SHP77 treated with DMSO at 0.1 percent for 48 hours (cell line): ENCODE data around the gene GAA.
A peak's percentile ranks its signal among the peaks of the same experiment; 100 is the strongest.
"Not testable (repeated sequence)": the region's sequence is repeated elsewhere in the genome, so short reads cannot be mapped to it uniquely, and the experiment has no call there.

ENCODE experiments used
- DNase-seq: peaks from one replicate; lab custom pipeline; 2025; lab: John Stamatoyannopoulos, UW

Gene GAA

DNA sequence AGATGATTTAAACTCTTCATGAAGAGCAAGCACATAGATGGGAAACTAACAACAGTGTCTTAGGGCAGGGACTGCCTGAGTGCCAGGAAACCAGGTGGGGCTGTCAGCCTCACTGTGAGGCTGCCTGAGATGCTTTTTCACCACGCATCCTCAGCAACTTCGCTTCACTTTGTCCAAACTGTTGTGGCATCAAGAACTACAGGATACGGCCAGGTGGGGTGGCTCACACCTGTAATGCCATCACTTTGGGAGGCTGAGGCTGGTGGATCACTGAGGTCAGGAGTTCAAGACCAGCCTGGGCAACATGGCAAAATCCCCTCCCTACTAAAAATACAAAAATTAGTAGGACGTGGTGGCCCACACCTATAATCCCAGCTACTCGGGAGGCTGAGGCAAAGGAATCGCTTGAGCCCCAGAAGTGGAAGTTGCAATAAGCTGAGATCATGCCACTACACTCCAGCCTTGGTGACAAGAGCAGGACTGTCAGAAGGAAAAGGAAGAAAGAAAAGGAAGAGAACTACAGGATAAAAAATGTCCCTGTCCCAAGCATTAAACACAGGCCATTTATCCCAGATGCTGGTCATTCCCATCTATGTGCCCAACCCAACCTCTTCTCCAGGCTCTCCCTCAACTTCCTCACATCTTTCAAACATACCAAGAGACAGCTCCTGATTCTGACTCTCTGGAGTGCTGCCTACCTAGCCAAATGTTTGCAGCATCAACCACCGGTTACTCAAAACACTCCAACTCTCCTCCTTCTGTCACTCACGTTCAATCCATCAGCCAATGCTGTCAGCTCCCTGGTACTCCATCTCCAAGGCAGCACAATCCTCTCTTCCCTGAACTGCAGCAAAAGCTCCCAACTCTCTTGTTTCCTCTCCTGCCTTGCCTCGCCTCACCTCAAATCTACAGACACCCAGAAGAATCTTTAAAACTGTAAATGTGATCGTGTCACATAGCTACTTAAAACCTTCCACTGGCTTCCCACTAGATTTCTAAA lies 44.0 kb downstream of the GAA start:
- DNase-seq = no peak

DNA sequence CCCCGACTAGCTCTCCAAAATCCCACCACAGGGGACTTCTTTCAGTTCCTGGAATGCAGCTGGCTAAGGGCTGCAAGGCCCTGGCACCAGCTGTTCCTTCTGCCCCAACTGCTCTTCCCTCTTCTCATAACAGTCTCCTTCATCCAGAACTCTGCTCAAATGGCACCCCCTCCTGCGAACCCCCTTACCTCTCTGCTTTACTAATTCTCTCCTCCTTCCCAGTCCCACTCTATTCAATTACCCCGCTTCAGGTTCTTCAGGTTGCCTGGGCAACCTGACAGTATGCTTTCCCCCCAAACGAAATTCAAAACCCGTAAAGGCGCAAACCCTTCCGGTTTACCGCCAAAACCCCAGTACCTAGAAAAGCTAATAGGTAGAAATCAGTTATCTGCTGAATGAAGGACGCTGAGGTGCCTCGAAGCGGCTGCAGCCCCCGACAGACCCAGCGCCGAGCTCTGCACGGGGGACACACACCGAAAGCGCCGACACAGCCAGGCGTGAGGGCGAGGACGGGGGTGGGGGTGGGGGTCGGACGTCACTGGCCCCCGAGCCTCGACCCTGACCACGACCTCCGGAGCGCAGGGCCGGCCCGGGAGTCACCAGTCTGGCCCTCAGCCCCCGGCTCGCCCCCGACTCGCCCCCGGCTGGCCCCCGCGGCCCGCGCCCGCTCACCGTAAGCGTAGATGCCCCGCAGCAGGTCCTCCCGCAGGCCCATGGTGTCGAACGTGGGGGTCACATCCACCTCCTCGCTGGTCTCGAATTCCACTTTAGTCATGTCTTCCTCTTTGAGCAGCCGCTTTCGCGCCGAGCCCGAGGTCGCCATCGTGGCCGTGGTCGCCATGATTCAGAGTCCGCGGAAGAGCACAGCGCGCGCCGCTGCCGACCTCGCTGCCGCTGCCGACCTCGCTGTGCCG lies 45.0 kb downstream of the GAA start:
- peak; percentile 12 for DNase-seq

DNA sequence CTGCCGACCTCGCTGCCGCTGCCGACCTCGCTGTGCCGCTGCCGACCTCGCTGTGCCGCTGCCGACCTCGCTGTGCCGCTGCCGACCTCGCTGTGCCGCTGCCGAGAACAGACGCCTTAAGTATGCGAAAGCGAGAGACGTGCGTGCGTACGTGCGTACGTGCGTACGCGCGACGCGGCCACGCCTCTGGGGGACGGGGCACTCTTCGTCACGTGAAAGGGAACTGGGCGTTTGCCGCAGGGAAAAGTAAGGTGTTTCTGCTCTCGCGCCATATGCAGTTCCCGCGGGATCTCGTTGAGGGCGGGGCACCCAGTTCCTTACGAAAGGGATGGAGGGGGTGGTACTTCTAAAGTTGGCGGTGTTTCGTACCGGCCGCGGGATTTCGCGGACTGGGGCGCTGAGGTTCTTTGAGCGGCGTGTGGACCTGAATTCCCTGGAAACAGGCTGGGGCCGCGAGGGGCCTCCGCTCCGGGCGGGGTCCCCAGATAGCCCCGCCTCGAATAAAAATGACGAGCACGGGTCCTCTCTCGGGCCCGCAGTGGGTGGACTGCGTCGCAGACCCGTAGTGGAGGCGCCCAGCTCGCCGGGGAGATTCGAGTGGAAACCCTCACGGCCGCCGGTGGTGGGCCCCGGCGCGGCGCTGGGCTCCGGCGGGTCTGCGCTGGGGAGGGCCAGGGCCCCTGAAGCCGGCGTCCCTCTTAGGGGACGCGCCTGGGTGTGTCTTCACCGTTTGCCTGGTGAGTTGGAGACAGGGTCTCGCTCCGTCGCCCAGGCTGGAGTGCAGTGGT lies 45.8 kb downstream of the GAA start, which contains the start of gene EIF4A3:
EIF4A3 (minus strand) TSS at position 94 of the 788 bp plus-strand sequence. CDS start 167 bp downstream, outside the sequence.
- peak; percentile 98 for DNase-seq

DNA sequence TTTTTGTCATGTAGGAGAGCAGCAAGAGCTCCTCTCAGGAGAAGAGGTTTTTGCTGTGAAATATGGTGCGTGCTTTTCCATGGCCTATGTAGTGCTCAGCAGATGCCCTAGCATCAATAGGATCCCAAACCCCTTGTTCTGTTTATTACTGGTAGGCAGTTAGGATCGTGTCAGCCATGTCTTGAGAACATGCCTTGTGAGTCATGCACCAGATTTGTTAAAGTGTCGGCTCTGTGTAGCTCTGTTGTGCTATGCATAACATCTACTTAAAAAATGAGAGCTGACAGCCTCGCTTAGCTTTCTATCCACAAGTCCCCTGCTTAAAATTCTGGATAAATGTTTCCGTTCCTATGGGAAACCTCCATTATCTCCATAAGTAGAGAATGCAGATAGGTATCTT lies 50.0 kb downstream of the GAA start:
- no peak for DNase-seq

DNA sequence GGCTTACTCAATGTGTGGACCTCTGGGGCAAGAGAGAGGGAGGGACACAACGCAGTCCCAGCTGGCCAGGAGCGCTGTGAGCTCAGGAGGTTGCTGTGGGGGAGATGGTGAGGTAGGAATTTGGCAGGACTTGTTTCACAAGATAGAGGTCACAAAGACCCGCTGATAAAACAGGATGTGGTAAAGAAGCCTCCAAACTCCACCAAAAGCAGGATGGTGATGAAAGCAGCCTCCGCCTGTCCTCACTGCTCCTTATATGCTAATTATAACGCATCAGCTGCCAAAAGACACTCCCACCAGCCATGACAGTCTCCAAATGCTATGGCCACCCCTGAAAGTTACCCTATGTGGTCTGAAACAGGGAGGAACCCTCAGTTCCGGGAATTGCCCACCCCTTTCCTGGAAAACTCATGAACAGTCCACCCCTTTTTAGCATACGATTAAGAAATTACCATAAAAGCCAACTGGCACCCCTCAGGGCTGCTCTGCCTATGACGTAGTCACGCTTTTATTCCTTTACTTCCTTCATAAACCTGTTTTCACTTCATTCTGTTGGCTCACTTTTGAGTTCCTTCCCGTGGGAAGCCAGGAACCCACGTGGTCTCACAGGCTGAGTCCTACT lies 50.8 kb downstream of the GAA start:
- DNase-seq = no peak

DNA sequence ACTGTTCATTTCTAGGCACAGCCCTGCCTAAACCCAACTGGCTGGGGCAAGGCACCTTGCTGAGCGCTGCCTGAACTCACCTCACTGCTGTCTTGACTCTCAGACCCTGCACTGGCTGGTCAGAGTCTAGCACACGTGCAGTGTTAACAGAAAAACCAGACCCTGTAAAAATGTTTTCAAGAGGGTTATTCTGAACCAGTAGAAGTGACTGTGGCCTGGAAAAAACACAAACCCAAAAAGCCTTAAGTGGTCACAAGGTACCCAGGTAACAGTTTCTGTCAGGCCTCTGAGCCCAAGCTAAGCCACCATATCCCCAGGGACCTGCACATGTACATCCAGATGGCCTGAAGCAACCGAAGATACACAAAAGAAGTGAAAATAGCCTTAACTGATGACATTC lies 51.6 kb downstream of the GAA start:
- DNase-seq = no peak

DNA sequence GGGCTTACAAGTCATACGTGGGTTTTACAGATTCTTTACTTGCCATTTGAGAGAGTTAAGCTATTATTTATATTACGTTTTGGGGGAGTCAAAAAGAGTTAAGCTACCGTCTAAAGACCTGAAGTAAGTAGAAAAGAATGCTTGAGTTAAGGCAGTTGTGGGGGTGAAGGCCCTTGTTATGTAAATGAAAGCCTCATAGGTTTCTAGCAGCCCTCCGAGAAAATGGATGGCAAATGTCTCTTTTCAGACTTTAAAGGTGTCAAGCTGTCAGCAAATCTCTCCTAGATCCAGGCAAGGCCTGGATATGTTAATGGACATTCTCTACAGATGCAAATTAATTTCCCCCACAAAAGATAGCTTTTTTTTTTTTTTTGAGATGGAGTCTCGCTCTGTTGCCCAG lies 52.8 kb downstream of the GAA start:
- no peak for DNase-seq

DNA sequence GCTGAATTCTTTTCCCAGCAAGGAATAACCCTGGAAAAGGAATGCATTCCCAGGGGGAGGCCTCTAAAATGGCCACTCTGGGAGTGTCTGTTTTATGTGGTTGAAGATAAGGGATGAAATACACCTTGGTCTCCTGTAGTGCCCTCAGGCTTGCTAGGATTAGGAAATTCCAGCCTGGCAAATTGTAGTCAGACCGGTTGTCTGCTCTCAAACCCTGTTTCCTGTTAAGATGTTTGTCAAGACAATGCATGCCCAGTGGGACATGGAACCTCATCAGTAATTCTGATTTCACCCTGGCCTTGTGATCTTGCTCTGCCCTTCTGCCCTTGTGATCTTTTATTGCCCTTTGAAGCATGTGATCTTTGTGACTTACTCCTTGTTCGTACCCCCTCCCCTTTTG lies 54.2 kb downstream of the GAA start:
- not testable (repeated sequence) for DNase-seq

DNA sequence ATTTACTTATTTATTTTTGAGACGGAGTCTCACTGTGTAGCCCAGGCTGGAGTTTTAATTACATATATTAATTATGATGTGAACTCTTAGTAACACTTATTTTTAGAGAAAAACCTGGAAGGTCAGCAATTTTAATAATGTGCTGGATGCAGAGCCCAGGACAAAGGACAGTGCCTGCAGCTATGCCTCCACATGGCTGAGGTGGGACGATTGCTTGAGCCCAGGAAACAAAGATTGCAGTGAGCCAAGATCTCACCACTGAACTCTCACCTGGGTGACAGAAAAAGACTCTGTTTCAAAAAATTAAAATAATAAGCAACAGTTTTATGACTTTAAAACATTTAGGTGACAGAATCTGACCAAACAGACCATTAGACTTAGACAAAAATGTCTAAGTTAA lies 57.5 kb downstream of the GAA start:
- DNase-seq = no peak

DNA sequence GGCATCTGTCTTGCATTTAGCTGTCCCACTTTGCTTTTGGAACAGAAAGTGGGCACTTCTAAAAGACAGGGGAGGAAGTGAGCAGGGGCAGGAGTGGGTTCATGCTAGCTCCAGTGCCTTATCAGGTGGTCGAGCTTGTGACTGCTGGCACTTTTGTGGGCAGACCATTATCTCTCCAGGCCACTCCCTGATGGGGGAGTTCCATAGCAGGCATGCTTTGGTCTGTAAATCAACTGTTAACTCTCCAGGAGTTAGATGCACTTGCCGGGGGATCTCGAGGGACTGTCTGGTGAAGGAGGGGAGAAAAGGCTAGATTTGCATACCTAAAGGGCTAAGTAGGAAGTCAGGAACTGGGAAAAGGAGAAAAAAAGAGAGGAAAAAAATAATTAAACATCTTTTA lies 59.2 kb downstream of the GAA start:
- no peak for DNase-seq

DNA sequence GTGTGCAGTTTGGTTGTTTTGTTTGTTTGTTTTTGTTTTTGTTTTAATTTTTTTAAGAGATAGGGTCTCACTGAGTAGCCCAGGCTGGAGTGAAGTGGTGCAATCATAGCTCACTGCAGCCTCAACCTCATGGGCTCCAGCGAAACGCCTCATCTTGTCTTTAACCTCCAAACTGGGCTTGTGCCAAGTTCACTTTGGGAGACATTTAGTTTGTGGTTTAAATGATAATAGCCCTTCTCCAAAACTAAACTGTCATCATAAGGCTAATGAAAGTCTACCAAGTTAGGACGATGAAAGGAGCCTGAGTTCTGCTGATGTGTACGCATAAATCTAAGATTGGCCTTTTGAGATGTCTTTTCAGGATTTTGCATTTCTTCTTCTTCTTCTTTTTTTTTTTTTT lies 62.0 kb downstream of the GAA start:
- DNase-seq = no peak

DNA sequence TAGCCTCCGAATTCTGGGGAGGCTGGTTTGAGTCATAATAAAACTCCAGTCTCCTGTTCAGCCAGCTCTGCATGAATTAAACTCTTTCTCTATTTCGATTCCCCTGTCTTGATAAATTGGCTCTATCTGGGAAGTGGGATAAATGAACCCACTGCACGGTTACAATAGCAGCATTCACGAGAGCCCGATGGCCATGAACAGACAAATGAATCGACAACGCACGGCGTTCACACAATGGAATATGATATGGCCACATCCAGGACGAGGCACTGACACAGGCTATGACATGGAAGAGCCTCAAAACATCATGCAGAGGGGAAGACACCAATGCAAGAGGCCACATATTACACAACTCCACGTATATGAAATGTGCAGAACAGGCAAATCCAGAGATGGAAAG lies 62.8 kb downstream of the GAA start:
- no peak for DNase-seq

DNA sequence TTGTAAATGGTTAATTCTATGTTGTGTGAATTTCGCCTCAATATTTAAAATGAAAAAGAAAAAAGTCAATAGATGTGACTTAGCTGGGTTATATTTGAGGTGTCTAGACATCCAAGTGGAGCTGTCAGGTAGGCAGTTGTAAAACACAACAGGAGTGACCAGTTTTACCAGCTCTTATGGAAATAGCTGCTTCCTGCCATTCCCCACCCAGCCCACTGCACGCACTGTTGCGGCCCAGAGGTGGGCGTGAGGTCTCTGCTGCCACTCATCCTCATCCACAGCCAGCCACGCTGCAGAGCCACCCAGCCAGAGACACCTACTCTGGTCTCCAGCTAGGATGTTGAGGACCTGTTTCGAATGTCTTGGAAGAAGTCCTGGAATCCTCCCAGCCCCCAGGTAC lies 65.1 kb downstream of the GAA start:
- DNase-seq = no peak

DNA sequence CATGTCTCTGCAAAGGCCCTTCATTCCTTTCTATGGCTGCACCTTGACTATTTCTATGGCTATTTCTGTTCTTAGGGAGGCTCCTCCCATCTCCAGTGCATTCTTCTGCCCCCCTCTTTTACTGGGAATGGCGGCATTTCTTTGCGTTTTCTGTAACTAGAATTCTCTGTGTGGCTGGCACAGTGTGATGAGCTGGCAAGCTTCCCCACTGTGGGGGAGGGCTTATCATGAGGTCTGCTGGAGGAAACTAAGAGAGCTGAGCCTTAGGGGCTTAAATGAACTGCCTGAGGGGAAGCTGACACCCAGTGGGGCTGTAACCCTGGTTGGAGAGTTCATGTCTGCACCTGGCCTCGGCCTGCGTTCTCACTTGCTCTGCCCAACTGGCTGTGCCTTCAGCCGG lies 67.0 kb downstream of the GAA start:
- DNase-seq = no peak

DNA sequence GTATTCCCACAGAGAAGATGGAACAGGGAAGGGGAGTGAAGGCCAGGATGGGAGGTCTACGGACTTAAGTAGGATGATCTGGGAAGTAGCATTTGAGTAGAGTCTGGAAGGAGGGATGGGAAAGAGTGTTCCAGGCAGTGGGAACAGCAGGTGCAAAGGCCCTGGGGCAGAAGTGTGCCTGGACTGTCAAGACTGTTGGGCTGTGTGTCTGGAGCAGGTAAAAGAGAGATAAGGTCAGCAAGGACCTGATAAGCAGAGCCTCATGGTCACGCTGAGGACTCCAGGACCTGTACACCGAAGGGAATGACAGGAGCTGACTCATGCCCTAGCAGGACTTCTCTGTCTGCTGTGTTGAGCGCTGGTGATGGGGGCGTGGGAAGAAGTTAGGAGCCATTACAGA lies 67.7 kb downstream of the GAA start:
- no peak for DNase-seq
